NCI-H128 (cell line): ENCODE measurements around the gene PRAC2.

Experiments
- DNase-seq: peaks from one replicate; lab custom pipeline; 2025; ENCODE audit not compliant: unreplicated experiment; lab: John Stamatoyannopoulos, UW

The PRAC2 gene

DNA sequence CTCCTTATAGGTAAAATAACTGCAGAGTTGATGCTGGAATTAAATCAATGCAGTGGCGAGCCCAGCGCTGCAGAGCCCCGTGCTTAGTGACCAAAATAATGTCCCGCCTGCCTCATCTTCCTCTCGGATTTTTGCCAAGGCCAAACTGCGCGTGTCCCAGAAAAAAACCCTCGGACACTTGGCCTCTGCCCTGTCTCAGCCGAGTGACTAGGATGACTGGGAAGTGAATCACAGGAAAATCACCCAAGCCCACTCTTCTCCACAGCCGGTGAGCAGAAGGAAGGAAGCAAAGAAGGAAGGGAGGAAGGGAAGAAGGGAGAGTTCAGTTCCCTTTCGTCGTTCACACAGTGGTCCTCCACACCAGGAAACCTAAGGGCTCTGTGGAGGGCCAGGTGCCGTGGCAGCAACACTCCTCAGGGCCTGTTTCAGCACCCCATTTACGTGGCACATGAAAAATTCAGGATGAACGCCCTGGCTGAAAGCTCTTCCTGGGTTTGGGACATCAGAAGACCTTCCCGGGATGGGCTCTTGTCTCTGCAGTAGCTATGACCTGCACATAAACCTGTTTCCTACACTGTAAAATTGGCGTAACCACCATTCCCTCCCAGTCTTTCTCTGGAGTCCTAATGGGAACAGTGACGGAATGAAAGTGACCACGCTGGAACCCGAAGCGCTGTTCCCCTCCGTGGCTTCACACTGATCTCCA, 31.0 kb downstream of the PRAC2 start:
- DNase-seq: no peak

DNA sequence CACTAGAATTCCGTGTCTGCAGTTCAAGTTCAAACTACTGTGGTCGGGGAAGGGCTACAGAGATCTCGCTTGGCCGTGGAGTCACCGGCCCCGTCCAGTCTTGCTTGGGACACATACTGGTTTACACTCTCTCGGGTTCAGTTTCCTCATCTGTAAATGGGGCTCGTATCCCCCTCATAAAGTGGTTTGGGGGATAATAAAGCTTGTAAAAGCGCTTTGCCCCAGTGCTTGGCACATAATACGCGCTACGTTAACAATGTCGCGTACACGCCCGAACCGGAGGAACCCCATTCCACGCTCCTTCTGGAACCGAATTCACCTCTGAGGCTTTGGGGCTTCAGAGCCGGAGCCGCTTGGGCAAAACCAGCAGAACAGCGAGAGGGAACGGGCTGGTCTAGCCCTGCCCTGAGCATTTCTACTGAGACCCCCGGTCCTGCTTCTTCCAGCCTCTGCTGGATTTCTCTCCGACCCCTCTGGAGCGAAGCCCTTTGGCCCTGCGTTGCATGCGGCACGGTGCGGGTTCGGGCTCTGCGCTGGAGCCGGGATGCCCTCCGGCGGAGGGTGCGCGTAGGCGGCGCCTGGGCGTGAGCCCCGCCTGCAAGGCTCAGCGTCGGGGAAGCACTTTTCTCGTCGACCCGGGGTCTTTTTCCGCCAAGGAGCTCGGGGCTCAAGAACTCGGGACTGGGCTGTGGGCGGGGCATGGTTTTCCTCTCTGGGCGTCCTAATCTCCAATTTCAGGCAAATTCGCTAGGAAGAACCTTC, 31.7 kb downstream of the PRAC2 start:
- no peak for DNase-seq

GRCh38 chr17:48755356-48755755, 32.4 kb downstream of the PRAC2 start:
- no peak for DNase-seq

- DNase-seq: no peak
Measured at GRCh38 chr17:48756830-48757251, 33.9 kb downstream of the PRAC2 start.

DNA sequence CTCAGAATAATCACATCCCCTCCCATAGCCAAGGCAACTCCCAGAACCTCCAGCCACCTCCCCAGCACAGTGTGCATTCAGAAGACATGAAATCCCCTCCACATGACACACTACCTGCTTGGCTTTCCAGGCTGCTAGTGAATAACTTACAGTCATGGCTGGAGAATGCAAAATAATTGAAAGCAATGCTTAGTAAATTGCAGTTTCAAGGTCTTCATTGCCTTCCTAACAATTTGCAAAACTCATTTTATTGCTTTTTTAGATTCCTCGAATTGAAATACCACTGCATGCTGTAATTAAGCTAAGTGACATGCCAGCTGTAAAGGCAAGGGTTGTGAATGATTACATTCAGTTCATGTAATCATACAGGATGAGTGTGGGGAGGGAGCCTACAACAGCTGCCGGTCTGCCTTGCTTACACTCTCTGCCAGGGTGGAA, 34.6 kb downstream of the PRAC2 start:
- no peak for DNase-seq

GRCh38 chr17:48759288-48759687, 36.3 kb downstream of the PRAC2 start:
- no peak for DNase-seq

GRCh38 chr17:48760411-48760810, 37.4 kb downstream of the PRAC2 start:
- DNase-seq: no peak

GRCh38 chr17:48761114-48761513, 38.1 kb downstream of the PRAC2 start:
- no peak for DNase-seq

GRCh38 chr17:48767263-48767774, 44.3 kb downstream of the PRAC2 start:
- DNase-seq: no peak

DNA sequence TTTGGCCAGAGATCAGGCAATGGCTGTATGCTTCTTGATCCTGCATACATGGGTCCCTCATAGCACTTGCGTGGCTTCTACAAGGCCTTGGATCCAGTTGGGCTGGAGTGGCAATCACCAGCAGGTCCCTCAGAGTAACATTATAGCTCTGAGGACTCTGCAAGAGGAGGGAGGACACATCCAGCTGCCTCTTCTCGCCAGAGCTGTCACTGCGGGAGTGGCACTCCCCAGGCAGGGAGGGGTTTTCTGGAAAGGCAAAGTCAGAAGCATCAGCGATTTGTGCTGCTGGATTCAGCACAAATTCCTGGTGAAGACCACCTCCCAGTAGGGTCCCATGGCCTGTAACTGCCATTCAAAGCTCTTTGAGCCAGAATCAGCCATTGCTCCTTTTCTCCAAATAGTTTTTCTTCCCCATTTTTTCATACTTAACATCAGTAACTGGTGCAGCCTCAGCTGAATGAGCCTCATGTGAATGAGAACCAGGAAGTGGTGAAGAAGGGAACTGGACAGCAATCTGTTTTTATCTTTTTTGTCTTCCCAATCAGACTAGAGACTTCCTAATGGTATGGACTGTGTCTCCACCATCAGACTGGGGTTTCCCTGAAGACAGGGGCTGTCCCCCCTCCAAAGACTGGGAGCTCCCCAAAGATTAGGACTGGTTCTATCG, 46.2 kb downstream of the PRAC2 start:
- no peak for DNase-seq

GRCh38 chr17:48770954-48771353, 48.0 kb downstream of the PRAC2 start:
- no peak for DNase-seq

DNA sequence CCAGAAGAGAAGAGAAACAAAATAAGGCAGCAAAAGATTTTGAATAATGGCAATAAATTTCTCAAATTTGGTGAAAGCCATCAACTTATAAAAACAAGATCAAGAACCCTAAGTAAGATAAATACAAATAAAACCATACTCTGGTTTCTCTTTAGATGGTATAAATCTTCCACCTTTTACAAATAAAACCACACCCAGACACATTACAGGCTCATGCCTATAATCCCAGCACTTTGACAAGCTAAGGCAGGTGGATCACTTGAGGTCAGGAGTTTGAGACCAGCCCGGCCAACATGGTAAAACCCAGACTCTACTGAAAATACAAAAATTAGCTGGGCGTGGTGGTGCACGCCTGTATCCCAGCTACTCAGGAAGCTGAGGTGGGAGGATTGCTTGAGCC, 50.3 kb downstream of the PRAC2 start:
- DNase-seq: no peak
